Measurements from ENCODE around the gene CREB5.
A peak's percentile ranks its signal among the peaks of the same experiment; 100 is the strongest.
"Not testable (repeated sequence)": the region's sequence is repeated elsewhere in the genome, so short reads cannot be mapped to it uniquely, and the experiment has no call there.

The CREB5 gene

DNA sequence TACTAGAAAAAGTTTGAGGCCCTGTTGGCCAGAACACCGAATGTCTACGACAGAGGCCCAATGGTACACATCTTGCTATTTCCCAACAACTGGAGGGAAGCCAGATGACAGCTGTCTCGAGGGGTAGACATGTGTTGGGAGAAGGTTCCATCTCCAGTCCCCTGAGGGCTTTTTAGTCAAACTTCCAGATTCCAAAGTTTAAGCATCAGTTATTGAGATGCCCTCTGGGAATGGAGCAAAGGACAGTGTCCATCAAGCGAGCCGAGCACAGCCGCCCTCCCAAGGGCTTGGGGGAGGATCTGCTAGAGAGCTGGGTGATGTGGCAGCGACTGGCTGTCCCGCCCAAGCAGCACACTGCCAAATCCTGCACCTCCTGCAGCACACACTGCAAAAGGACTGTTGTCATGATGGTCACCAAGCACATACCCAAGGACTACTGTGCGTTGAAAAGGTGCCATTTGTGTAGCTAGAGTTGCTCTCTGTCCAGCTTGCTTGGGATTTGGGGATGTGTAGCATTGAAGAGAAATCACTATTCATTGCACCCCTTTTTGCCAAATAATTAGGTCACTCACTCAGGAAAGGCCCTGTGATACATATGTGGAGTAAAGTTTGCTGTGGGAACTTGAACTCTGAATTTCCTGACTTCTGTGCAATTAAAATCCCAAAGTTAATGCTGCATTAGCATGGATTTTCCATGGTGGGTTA is 381.2 kb downstream of the CREB5 start:
- DNase-seq, result no peak

DNA sequence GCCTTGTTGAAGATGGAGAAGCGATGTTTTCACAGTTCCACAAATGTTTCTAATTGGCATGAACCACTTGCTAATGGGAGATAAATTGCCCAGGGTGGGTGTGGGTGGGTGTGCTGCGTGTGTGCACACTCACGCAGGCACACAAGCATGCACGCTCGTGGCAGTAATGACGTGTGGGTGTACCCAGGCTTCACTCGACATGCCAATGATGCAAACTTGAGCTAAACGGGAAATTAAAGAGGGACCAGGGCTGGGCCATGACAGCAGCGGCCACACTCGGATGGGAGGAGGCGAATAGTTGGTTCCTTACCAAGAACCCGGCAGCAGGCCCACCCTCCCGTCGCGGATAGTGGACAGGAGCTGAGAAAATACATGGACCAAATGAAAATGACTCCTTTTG is 386.0 kb downstream of the CREB5 start:
- no peak for DNase-seq

DNA sequence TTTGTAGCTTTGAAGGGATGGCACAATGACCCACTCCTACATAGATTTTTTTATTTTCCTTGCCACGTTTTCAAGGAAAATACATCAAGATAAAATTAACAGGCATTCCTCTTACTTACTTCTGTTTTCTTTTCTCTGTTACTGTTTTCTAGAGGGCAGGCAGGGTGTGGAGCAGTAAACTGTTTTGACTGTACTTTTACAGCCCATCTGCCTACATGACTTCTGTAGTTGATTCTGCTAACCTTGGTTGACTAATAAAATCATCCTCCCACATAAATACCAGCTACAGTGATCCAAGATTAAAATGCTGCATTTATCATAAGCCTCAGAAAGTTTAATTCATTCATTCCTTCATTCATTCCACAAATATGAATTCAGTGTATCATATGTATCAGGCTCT is 387.3 kb downstream of the CREB5 start:
- DNase-seq, result no peak

DNA sequence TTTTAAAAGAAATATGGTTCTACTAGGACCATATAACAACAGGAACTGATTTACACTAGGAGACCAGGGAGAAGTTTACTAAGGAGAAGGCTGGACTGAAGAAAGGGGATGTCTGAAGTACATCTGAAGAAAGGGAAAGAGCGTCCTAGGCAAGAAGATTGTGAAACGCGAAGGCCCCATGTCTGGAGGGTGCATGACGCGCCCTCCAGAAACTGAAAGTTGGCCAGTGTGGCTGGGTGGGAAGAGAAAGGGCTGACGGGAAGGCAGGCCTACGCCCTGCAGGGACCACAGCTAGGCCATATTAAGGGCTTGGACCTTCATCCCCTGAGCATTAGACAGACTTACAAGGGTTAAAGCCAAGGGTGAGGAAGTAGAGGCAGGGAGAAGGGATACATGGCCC is 387.8 kb downstream of the CREB5 start:
- DNase-seq, result no peak

DNA sequence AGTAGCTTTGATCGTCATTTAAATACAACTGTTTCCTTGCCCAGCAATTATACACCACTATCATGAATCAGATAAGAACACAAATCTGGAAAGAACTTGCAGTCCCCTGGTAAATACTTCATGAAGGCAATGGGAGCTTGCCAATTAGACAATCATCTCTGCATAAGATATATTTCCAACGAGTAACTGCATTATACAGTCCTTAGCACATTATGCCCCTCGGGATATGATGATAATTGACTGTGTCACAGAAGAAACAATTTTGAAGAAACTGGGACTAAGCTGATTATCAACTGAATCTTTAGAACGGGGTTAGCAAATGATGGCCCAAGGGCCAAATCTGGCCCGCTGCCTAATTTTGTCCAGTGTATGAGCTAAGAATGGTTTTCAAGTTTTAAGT is 390.1 kb downstream of the CREB5 start:
- DNase-seq, result no peak

DNA sequence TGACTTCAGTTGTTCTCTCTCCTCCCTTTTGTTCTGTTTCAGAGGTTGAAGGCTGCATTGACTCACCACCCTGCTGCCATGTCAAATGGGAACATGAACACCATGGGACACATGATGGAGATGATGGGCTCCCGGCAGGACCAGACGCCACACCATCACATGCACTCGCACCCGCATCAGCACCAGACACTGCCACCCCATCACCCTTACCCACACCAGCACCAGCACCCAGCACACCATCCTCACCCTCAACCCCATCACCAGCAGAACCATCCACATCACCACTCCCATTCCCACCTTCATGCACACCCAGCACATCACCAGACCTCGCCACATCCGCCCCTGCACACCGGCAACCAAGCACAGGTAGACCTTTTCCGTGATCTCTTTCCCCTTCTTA is 391.8 kb downstream of the CREB5 start:
- no peak for DNase-seq

DNA sequence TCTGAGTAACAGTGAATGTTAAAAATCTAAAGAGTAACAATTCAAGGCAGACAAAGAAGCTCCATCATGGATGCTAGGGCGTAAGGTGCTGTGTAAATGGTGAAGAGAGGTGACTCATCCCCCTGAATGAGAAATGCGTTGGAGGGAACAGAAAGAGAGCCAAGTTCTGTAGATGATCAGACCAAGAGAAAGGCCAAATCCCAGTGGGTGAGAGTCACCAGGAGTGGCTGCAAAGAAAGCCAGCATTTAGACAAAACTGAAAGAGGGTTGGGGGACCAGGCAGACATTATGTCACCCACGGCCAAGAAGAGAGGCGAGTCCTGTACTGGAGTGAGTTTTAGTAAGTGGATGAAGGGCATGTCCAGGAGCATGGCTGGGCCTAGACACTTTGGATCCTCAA is 392.7 kb downstream of the CREB5 start:
- no peak for DNase-seq

DNA sequence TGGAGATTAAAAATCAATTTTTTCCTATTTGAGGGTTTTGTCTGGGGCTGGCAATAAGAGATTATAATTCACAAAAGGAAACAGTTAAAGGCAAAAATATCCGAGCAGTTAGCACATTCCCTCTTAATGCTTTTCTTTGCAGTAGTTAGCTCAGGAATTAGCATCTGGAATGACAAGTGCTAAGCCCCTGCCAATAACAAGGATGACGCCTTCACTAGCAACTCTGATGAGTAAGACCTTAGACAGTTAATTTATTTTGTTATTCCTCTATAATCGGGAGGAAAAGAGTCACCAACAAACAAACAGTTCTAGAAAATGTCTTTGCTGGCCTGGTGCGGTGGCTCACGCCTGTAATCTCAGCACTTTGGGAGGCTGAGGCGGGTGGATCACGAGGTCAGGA is 394.5 kb downstream of the CREB5 start:
- no peak for DNase-seq

DNA sequence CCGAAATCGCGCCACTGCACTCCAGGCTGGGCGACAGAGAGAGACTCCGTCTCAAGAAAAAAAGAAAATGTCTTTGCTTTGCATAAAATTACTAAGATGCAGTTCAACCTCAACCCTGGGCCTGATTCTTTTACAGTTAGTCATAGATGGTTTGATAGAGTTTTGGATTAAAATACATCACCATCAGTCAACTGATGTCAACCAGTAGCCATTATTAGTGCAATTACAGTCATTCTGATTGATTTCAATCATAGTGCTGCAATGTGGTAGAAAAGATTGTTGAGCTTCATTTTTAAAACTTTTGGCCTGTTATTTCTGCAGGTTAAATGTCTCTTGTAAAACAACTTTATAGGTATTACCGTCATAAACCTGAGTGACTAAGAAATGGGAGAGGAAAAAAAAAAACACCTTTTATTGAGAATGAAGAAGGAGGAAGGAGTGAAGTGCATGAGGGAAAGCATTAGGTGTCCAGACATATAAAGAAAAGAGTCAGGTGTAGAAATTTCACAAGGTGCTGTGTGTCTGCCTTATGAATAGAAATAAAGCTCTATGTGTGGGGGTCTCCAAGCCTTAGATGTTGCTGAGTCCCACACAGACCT is 395.2 kb downstream of the CREB5 start:
- no peak for DNase-seq

DNA sequence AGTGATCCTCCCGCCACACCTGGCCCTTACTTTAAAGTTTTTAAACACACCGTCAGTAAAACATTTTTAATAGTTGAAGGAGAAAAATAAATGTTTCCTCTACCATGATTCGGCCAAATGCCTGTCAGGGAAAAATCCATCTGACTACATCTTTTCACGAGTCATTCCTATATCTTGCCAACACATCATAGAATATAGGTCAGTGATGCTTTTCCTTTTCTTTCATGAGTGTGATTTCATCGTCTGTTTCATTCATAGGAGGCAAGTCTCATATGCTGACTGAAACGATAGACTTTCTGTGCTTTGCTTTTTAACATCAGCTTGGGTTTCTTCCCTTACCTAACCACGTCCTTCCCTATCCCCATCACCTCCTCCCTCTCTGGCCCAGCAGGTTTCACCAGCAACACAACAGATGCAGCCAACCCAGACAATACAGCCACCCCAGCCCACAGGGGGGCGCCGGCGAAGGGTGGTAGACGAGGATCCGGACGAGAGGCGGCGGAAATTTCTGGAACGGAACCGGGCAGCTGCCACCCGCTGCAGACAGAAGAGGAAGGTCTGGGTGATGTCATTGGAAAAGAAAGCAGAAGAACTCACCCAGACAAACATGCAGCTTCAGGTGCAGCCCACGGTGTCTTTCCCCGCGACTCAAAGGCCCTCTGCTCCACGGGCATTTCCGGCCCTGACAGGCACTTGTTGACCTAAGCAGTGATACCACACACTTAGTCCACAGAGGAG is 396.6 kb downstream of the CREB5 start:
- DNase-seq, result no peak

DNA sequence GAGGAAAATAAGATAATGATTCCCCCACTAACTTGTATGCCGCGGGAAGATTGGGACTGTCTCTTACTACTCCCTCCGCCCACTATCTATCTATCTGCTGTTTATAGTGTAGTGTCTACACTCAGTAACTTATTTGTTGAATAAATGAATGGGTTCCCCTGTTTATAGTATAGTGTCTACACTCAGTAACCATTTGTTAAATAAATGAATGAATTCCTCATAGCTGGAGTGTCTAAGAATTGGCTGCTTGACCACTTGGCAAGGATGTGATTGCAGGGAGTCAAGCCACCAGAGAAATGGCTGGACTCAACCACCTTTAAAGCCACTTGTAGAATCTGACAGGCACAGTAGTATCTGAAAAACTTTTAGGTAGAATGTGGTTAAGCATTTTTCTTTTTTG is 398.7 kb downstream of the CREB5 start:
- DNase-seq, result no peak

DNA sequence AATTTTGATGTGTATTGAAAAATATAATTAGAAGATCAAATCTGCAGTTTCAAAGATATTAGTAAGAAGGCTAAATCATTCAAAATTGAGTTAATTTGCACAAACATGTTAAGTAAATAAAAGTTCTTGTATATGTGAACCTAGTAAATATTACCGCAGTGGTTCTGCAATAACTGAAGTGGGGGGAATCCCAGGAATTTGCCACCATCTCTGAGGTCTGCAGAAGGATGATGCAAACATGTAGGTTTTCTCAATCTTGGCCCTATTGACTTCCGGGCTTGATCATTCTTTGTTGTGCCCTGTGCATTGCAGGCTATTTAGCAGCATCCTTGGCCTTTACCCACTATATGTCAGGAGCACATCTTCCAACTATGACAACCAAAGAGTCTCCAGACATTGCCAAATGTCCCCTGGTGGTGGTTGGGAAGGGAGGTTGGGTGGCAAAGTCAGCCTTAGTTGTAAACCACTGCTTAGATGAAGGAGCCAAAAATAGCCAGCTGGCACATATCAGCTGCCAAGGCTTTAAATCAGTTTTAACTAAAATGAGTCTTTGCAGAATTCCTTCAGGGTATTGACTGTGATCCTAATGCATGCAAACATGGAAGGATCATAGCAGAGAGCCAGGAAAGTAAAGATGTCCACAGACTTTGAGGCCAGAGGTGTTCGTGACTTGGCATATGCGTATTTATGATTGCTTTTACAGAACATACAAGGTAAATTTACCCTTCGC is 399.5 kb downstream of the CREB5 start:
- DNase-seq, result no peak

DNA sequence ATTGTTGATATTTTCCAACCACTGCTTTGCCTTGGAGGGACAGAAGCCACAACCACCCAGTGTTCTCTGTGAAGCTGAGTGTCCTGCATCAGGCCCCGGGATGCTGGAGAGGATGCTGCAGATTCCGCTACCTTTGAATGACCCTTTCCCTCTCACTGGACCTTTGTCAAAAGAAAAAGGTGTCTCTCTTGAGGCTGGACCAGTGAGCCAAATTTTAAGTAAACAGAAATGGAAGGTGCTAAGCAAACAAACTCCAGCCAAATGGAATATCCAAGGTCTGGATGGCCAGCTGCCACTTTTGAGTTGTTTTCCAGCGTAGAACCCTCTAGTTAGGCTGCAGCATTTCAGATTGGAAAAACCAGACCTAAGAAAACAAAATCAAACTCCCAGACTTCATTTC is 400.3 kb downstream of the CREB5 start:
- DNase-seq, result peak; percentile 77

DNA sequence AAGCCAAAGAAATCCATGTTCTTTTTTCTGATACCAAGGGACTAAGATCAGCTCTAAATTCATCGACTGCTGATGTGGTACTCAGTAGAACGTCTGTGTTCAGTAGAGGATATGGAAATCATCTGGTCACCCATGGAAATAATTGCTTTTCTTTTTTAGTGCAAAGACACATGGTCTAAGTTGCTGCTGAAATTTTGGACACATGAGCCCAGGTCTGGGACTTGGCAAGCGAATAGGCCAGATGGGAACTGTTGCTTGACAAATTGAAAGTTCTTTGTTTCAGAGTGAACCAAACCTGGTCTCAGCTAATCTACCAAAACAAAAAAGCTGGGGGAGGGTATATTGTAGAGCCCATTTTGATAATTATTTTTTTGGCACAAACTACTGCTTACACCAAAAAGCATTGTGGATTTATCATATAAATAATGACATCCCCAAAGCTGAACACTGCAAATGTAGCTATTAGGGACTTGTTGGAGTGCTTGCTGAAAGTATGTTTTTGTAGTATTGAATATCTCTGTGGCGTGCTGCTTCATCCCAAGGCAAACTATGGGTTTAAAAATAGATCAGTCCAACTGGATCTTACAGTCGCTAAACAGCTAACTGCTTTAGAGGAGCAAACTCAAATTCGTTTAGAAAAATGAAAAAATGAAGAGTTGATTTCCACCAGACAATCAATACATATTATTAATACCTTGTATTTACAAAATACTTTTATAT is 401.1 kb downstream of the CREB5 start:
- peak; percentile 48 for DNase-seq

DNA sequence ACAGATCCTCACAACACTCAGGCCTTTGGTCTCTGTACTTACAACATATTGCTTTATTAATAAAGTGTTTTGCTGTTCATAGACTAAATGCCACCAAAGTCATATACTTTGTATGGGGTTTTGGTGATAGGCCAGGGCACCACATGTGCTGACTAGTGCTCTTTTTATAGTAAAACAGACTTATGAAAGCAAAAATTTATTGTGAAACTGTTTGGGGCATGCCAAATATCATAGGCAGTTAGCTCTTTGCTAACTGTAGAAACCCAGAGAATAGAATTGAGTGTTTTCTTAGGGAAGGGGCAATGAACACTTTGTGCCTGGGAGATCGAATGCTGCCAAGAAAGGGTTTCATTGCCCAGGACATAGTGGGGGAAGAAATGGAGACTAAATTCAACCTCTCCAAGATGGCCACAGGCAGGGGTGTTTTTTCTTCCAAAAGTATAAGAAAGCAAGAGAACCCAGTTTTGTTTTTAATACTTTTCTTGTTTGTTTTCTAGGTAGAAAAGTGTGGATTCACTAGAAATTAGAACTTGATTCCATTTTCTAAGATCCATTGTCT is 403.1 kb downstream of the CREB5 start:
- DNase-seq, result no peak

DNA sequence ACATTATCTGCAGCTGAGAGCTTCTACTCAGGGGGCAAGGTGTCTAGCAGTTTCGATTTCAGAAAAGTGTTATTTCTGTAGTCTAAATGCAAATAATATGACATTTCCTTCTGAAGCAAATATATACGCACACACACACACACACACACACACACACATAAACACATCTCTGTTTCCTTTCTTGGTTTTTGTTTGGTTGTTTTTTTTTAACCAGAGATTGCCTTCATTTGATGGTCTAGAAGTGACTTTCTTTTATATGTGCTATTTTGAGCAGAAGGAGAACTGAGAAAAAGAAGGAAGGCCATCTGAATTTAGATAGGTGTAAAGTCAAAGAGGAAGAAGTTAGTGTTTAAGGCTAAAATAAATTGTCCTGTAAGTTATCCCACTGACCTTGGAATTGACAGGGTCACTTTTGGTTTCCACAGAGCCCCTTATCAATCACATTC is 403.6 kb downstream of the CREB5 start:
- no peak for DNase-seq

DNA sequence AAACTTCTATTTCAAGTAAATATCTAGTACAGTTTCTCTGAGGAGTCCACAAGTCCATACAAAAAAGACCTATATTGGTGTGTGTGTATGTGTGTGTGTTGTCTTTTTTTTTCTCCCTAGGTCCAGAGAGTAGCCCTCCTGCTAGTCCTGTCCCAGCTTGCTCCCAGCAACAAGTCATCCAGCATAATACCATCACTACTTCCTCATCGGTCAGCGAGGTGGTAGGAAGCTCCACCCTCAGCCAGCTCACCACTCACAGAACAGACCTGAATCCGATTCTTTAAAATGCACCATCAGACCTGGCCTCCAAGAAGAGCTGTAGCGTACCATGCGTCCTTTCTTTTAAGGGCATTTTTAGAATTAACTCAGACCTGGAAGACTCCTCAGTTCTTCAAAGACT is 406.7 kb downstream of the CREB5 start:
- no peak for DNase-seq

DNA sequence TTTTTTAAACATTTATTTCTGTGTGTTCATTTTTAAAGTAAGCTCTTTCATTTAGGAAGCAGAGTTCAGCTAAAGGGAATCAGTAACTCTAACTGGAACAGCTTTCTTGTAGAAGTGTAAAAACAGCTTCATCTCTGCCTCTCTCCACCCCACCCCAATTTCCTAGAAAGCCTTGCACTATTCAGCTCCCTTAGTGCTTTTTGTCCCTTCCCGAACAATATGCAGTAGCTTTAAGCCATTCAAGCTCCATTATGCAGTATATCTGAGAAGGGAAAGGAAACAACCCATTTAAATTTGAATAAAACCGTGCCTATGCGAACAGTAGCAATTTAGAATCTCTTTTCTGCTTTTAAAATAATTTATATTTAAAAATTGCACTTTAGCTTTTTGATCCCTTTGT is 411.3 kb downstream of the CREB5 start:
- no peak for DNase-seq

DNA sequence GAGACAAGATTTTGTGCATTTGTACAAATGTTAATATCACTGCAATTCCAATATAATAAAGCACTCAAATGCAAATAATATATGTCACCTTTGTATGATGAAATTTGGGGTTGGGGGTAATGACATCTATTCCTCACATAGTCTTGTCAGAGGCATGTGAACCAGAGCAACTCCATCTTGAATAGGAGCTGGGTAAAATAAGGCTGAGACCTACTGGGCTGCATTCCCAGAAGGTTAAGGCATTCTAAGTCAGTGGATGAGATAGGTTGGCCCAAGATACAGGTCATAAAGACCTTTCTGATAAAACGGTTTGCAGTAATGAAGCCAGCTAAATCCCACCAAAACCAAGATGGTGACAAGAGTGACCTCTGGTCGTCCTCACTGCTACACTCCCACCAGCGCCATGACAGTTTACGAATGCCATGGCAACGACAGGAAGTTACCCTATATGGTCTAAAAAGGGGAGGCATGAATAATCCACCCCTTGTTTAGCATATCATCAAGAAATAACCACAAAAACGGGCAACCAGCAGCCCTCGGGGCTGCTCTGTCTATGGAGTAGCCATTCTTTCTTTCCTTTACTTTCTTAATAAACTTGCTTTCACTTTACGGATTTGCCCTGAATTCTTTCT is 413.6 kb downstream of the CREB5 start:
- not testable (repeated sequence) for DNase-seq

DNA sequence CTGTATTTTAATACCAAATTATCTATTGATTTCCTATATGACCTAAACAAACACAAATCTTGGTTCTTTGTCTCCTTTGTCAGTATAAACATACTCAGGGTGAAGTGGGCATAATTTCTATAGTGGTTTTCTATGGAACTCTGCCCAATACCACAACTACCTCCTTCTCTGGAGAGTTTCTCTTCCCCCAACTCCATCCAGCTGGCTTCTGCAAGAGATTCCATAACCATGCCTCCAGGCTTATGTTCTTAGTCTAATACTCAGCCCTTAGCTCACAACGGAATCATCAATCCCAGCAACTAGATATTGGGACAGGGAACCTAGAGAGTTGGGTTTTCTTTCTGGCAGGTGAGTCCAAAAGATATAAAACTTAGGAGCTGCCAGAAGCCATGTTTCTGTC is 418.5 kb downstream of the CREB5 start:
- DNase-seq, result no peak

DNA sequence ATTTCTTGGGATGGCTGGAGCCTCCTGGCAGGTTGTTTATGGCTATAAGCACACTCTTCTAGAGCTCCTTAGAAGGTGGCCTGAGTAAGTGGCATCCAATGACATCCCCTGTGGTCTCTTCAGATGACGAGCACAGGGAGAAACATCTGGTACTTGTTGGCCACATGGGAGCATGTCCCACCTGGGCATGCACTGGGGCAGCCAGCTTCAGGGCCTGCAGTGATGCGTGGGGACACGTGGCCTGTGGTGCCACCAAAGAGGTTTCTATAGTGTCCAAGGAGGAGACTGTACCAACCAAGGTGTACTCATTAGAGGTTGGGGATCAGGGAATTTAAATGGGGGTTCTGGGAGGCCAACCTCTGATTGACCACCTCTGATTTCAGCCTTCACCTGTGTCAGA is 420.4 kb downstream of the CREB5 start:
- DNase-seq, result no peak

DNA sequence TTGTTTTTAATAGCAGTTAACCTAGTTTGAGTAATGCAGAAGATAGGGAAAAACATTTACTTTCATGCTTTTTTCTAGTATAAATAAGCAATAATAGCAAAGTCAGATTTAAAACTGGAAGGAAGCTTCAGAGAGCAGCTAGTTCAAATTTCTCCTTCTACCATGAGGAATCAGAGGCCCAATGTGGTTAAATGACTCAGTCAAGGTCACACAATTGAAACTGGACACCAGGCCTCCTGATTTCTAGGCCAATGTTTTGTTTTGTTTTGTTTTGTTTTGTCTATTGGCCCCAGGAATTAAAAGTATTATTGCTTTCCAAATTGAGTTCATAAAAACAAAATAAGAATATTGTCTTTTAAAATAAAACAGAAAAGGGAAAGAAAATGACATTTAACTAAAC is 423.5 kb downstream of the CREB5 start:
- no peak for DNase-seq
